ENCODE results near the gene TWIST2.

TWIST2 gene

DNA sequence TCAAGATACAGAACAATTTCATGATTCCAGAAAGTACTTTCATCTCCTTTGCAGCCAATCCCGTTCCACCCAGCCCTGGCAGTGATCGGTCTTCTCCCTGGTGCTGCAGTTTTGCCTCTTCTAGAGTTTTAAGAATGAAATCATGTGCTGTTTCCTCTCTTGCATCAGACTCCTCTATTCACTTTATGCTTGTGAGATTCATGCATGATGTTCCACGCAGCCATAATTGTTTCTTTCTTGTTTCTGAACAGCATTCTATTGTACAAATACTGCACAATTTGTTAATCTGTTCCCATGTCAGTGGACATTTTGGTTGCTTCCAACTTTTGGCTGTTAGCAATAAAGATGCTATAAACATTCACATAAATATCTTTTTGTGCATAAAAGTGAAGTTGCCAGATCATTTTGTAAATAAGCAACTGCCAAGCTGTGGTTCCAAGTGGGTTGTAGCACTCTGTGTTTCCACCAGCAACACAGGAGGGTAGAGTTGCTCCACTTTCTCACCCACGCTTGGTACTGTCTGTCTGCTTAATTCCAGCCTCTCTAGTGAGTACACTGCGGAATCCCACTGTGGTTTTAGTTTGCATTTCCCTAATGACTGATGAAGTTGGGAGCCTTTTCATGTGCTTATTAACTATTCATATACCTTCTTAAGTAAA, 104.5 kb downstream of the TWIST2 start:
- H2AFZ ChIP-seq (ENCODE audit: low read length): no peak overlapping the region
- no peaks in the 10 kb centered on the region for H3K9me3 ChIP-seq (replicated peaks; ENCODE audit: insufficient read depth, low read length)
- H3F3A ChIP-seq (ENCODE audit: insufficient read depth, low read length): peaks cover 16% of the 10 kb centered on the region
- no peak for DNase-seq
- no peak overlapping the region for H3K4me3 ChIP-seq (ENCODE audit: low read length)
- no peak overlapping the region for H3K4me2 ChIP-seq (ENCODE audit: low read depth, low read length)
- no peaks in the 10 kb centered on the region for H3K27me3 ChIP-seq (replicated peaks; ENCODE audit: insufficient read depth, low read length)
- no peak overlapping the region for H3K27ac ChIP-seq (ENCODE audit: low read length)
- no peaks in the 10 kb centered on the region for H3K79me2 ChIP-seq (ENCODE audit: low read length)
- TF ChIP-seq EZH2phosphoT487 (IDR thresholded peaks at IDR 0.05; ENCODE audit: low read length) (no peak), EZH2 (optimal IDR thresholded peaks at IDR 0.05; ENCODE audit: low read depth, low read length) (no peak)
- TF ChIP-seq, protein P1, sequence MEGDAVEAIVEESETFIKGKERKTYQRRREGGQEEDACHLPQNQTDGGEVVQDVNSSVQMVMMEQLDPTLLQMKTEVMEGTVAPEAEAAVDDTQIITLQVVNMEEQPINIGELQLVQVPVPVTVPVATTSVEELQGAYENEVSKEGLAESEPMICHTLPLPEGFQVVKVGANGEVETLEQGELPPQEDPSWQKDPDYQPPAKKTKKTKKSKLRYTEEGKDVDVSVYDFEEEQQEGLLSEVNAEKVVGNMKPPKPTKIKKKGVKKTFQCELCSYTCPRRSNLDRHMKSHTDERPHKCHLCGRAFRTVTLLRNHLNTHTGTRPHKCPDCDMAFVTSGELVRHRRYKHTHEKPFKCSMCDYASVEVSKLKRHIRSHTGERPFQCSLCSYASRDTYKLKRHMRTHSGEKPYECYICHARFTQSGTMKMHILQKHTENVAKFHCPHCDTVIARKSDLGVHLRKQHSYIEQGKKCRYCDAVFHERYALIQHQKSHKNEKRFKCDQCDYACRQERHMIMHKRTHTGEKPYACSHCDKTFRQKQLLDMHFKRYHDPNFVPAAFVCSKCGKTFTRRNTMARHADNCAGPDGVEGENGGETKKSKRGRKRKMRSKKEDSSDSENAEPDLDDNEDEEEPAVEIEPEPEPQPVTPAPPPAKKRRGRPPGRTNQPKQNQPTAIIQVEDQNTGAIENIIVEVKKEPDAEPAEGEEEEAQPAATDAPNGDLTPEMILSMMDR (IDR thresholded peaks at IDR 0.05; ENCODE audit: low read length): no peak
- no peak overlapping the region for H3K9ac ChIP-seq (ENCODE audit: low read length)
- H3K4me1 ChIP-seq (ENCODE audit: low read length): peaks cover 16% of the 10 kb centered on the region
- H3K9me2 ChIP-seq (replicated peaks; ENCODE audit: insufficient read depth, low read length): no peaks in the 10 kb centered on the region
- H3K36me3 ChIP-seq (replicated peaks; ENCODE audit: insufficient read depth, low read length): no peaks in the 10 kb centered on the region
- H4K20me1 ChIP-seq (ENCODE audit: insufficient read depth, low read length): no peaks in the 10 kb centered on the region

DNA sequence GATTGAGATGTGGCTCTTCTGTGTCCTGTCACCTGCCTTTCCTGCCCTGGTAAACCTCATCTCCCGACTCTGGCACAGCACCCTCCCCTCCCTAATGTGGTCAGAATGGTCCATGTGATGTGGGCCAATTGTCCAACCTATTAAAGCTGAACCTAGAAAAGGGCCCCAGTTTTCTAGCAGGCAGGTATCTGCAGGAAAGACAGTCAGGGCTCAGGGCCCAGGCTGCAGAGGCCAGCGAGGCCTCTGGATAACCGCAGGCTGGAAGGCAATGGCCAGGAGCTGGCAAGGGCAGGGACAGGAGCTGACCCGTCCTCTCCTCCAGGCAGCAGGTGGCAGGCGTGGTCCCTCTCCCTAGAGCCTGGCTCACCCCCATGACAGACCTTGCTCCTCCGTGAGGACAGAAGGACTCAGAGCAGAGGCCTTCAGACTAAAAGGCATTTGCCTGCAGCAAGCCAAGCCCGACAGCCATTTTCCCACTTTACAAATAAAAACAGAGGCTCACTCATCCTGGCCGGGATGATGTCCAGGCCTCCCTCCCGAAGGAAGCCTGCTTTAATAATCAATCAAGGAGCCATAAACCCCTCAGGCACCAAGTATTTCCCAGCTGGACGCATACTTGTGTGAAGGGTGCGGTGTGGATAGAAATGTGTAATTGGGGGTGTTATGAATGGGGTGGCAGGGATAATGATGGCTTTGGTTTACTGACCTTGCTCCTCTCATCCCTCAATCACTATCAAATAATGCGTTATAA, 107.1 kb downstream of the TWIST2 start:
- no peak overlapping the region for H3K4me2 ChIP-seq (ENCODE audit: low read depth, low read length)
- H3K9me2 ChIP-seq (replicated peaks; ENCODE audit: insufficient read depth, low read length): no peaks in the 10 kb centered on the region
- H3K27ac ChIP-seq (ENCODE audit: low read length): no peak overlapping the region
- H3K4me1 ChIP-seq (ENCODE audit: low read length): no peaks in the 10 kb centered on the region
- H3K27me3 ChIP-seq (replicated peaks; ENCODE audit: insufficient read depth, low read length): no peaks in the 10 kb centered on the region
- H3K79me2 ChIP-seq (ENCODE audit: low read length): no peaks in the 10 kb centered on the region
- TF ChIP-seq EZH2phosphoT487 (IDR thresholded peaks at IDR 0.05; ENCODE audit: low read length) (no peak), EZH2 (optimal IDR thresholded peaks at IDR 0.05; ENCODE audit: low read depth, low read length) (no peak)
- TF ChIP-seq, protein P1 (IDR thresholded peaks at IDR 0.05; ENCODE audit: low read length): no peak
- no peak overlapping the region for H3K4me3 ChIP-seq (ENCODE audit: low read length)
- no peaks in the 10 kb centered on the region for H3K36me3 ChIP-seq (replicated peaks; ENCODE audit: insufficient read depth, low read length)
- no peak for DNase-seq
- no peak overlapping the region for H2AFZ ChIP-seq (ENCODE audit: low read length)
- no peak overlapping the region for H3K9ac ChIP-seq (ENCODE audit: low read length)
- no peaks in the 10 kb centered on the region for H4K20me1 ChIP-seq (ENCODE audit: insufficient read depth, low read length)
- H3F3A ChIP-seq (ENCODE audit: insufficient read depth, low read length): no peaks in the 10 kb centered on the region
- no peaks in the 10 kb centered on the region for H3K9me3 ChIP-seq (replicated peaks; ENCODE audit: insufficient read depth, low read length)

DNA sequence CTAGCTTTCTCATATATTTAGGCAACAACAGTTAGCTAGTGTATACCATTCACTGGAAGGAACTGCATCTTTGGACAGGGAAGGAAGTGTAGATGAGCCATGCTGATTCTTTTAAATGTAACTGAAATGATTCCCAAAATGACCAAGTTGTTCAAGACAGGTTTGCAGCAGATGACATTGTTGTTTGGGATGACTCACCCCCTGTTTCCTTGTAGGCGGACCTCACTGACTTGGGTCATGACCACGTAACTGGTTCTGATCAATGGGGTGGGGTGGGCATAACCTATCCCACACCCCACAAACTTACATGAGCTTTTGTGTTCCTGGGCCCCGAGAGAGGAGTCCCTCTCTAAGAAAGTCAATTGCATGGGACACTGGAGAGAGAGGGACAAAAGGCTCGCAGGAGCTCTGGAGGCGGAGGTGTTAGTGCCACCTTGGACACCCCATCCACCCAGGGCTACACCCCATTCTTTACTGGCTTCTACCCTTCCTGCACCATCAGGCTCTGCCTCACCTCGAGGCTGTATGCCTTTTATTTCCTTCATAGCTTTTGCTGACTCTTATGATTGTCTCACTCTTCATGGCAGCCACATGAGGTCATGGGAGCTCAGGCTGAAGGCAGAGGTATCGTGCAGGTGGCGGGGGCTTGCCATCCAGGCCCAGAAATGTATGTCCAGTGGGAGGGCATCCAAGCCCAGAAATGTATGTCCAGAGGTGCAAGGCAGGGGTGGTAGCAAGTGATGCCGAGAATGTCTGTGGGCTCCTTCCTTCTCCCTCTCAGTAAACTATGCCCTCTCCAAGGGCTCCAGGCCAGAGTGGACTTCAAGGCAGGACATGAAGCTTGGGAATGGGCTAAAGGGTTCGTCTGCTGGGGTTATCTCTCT, 108.0 kb downstream of the TWIST2 start:
- no peak for TF ChIP-seq EZH2phosphoT487 (IDR thresholded peaks at IDR 0.05; ENCODE audit: low read length)
- TF ChIP-seq, protein P1 (IDR thresholded peaks at IDR 0.05; ENCODE audit: low read length): no peak
- TF ChIP-seq EZH2 (optimal IDR thresholded peaks at IDR 0.05; ENCODE audit: low read depth, low read length): no peak
- no peak overlapping the region for H3K4me2 ChIP-seq (ENCODE audit: low read depth, low read length)
- no peaks in the 10 kb centered on the region for H3K9me2 ChIP-seq (replicated peaks; ENCODE audit: insufficient read depth, low read length)

More for the DNA sequence above, 108.0 kb downstream of the TWIST2 start:
- H3K27me3 ChIP-seq (replicated peaks; ENCODE audit: insufficient read depth, low read length): no peaks in the 10 kb centered on the region
- no peak for DNase-seq
- H3K4me3 ChIP-seq (ENCODE audit: low read length): no peak overlapping the region
- H3K36me3 ChIP-seq (replicated peaks; ENCODE audit: insufficient read depth, low read length): no peaks in the 10 kb centered on the region
- no peak overlapping the region for H3K27ac ChIP-seq (ENCODE audit: low read length)
- H4K20me1 ChIP-seq (ENCODE audit: insufficient read depth, low read length): no peaks in the 10 kb centered on the region
- H3K9ac ChIP-seq (ENCODE audit: low read length): no peak overlapping the region
- no peaks in the 10 kb centered on the region for H3K79me2 ChIP-seq (ENCODE audit: low read length)
- no peak overlapping the region for H2AFZ ChIP-seq (ENCODE audit: low read length)
- H3K9me3 ChIP-seq (replicated peaks; ENCODE audit: insufficient read depth, low read length): no peaks in the 10 kb centered on the region
- no peaks in the 10 kb centered on the region for H3F3A ChIP-seq (ENCODE audit: insufficient read depth, low read length)
- H3K4me1 ChIP-seq (ENCODE audit: low read length): no peaks in the 10 kb centered on the region
